ENCODE measurements around the gene COL4A6.

The COL4A6 gene

DNA sequence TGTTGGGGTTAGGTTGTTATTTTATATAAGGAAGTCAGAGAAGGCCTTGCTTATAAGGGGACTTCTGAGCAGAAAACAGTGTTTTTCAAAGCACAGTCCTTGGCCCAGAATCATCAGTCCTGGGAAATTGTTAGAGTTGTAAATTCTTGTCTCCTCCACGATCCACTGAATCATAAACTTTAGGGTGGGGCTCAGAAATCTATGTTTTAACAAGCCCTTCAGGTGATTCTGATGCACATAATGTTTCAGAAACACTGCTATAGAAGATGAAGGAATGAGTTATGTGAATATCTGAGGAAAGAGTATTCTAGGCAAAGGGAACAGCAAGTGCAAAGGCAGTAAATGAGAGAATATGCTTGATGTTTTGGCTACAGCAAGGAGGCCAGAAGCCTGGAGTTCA, 121.8 kb downstream of the COL4A6 start:
- TF ChIP-seq, protein P1, sequence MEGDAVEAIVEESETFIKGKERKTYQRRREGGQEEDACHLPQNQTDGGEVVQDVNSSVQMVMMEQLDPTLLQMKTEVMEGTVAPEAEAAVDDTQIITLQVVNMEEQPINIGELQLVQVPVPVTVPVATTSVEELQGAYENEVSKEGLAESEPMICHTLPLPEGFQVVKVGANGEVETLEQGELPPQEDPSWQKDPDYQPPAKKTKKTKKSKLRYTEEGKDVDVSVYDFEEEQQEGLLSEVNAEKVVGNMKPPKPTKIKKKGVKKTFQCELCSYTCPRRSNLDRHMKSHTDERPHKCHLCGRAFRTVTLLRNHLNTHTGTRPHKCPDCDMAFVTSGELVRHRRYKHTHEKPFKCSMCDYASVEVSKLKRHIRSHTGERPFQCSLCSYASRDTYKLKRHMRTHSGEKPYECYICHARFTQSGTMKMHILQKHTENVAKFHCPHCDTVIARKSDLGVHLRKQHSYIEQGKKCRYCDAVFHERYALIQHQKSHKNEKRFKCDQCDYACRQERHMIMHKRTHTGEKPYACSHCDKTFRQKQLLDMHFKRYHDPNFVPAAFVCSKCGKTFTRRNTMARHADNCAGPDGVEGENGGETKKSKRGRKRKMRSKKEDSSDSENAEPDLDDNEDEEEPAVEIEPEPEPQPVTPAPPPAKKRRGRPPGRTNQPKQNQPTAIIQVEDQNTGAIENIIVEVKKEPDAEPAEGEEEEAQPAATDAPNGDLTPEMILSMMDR (conservative IDR thresholded peaks at IDR 0.05), result no peak
- no peak for TF ChIP-seq ZFX (IDR thresholded peaks at IDR 0.05)
- H3K27ac ChIP-seq, result no peak overlapping the region

DNA sequence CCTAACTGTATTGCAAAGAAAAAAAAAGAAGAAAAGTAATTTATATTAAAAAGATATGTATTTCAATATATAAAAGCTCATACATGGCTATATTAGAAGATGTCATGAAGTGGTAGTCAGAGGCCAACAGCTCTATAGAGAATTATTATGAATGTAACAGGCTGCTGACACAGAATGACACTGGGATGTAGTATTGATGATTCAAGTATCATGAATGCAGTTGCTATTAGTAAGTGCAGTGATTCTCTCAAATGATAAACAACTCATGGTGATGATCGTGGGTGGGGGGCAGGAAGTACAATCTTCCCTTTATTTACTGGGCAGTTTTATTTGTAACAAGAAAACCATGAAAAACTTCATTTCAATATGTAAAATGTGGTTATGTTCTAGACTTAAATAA, 124.6 kb downstream of the COL4A6 start:
- no peak overlapping the region for H3K27ac ChIP-seq
- TF ChIP-seq ZFX (IDR thresholded peaks at IDR 0.05), result no peak
- TF ChIP-seq, protein P1 (conservative IDR thresholded peaks at IDR 0.05), result no peak

DNA sequence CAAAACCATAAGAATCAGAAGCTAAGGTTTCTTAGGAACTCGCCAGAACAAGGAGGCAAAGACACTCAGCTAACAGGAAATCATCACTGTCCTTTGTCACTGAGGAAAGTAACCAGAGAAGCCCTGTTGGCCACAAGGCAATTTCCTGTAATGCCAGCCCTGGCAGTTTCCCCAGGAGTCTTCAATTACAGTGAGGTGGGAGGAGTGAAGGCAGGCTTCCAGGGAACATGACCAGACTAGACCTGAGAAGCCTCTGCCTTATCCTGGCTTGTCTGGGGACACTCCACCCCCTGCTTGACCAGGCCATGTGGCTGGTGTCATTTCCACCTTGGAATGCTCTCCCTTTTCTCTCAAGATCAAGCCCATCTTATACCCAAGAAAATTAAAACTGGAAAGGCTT, 125.3 kb downstream of the COL4A6 start:
- no peak for TF ChIP-seq ZFX (IDR thresholded peaks at IDR 0.05)
- peak overlapping the region; percentile 50 for H3K27ac ChIP-seq

DNA sequence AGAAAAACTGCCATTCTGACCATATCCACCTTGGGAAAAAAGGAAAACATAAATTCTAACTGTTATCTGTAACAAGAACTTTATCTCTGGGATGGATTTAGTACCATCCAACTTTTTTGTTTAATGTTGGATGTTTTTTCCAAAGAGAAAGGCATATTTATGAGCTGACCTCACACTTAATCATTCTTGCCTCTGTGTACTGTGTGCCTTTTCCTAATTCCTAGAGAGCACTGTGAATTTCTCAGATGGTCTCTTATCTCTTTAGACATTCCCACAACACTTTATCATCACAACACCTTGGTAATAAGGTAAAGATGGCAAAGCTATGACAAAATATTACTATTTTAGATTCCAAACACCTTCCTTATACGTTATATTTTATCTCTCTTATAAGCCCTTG, 126.2 kb downstream of the COL4A6 start:
- H3K27ac ChIP-seq, result no peak overlapping the region
- no peak for TF ChIP-seq ZFX (IDR thresholded peaks at IDR 0.05)
- TF ChIP-seq, protein P1 (conservative IDR thresholded peaks at IDR 0.05), result no peak

DNA sequence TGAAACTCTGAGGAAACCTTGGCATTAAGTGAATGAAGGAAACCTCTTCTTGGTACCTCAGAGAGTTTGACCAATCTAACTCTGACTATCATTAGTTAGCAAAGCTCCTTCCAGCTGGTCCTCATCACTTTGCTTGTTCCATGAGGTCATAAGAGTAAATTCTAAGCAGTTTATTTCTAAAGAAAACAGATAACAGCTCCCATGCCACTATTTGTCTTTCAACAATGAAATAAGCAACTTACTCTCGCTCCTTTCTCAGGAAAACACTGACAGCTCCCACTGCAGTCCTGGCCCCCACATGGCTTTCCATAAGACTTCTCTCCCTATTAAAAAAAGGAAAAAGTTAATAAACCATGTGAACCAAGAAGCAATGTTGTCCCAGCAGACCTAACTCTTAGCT, 127.7 kb downstream of the COL4A6 start:
- TF ChIP-seq, protein P1 (conservative IDR thresholded peaks at IDR 0.05), result no peak
- TF ChIP-seq ZFX (IDR thresholded peaks at IDR 0.05), result no peak
- no peak overlapping the region for H3K27ac ChIP-seq

DNA sequence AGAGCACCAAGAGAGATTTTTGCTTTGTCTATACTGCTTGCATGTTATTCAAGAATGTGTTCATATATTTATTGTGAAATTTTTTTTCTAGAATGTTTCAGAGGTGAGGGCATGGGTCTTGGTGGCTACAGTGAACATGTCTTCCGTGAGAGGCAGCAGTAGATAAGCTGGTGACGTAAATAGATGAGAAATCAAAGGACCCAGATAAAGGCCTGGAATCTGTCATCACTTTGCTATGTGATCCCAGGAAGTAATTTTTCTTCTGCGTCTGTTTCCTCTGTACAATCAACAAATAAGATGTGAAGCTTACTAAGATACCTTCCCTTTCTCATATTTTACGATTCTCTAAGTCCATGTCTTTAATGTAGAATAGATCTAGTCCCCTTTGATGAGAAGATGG, 129.1 kb downstream of the COL4A6 start:
- no peak for TF ChIP-seq ZFX (IDR thresholded peaks at IDR 0.05)
- TF ChIP-seq, protein P1 (conservative IDR thresholded peaks at IDR 0.05), result no peak
- H3K27ac ChIP-seq, result no peak overlapping the region

DNA sequence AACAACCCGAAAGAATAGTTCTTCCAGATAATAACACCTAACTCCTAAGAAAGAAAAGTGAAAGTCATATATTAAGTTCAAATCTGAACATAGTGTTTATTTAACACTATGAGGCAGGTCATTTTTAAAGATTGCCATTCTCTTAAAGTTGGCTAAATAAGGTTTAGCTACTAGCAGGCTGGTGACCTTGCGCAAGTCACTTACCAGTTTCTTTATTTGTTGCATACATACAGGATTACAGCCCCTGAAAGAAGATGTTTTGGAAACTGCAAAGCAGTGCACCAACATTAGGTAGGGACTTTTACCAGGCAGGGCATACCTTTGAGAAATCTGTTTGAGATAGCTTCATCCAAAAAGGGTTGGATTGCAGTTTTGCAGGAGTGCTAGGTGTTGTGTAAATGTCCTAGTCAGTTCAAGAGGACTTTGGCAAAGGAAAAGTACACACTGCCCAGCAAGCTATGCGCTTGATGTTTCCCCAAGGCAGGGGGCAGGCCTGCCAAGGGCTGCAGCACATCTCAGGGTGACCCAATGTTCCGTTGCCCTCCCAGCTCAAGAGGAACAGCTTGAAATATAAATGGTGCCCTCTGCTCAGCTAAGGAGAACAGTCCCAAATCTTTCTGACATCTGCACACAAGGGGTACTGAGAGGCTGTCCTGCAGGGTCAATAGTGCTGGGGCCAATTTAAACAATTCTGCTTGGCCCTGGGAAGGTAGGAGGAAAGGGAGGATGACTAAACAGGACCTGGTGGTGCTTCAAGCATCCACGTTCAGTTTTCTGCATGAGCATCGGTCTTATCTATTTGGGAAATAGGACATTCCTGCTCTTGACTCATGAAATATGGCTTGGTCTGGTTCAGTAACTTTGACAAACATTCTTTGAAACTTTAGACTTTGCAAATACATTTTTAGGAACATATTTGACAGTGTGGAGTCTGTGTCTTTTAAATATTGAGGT, 130.8 kb downstream of the COL4A6 start:
- TF ChIP-seq, protein P1 (conservative IDR thresholded peaks at IDR 0.05), result no peak
- TF ChIP-seq ZFX (IDR thresholded peaks at IDR 0.05), result no peak
- 0 out of 2 replicates have a peak overlapping the region, but pooled peaks have one; percentile 19 for H3K27ac ChIP-seq

Measured in C4-2B (cell line).